Hippocampal formation (tissue), 2 donors: ENCODE results near the gene NCK2.

Experiments used
- DNase-seq, 2 donors: peaks; one replicate each; lab custom pipeline; 2025; lab: John Stamatoyannopoulos, UW

The NCK2 gene

GRCh38 chr2:105736145-105736544 is 8.6 kb upstream of the NCK2 start:
- no peak for DNase-seq

- DNase-seq, result no peak
Measured at GRCh38 chr2:105737980-105738657, 6.6 kb upstream of the NCK2 start.

DNA sequence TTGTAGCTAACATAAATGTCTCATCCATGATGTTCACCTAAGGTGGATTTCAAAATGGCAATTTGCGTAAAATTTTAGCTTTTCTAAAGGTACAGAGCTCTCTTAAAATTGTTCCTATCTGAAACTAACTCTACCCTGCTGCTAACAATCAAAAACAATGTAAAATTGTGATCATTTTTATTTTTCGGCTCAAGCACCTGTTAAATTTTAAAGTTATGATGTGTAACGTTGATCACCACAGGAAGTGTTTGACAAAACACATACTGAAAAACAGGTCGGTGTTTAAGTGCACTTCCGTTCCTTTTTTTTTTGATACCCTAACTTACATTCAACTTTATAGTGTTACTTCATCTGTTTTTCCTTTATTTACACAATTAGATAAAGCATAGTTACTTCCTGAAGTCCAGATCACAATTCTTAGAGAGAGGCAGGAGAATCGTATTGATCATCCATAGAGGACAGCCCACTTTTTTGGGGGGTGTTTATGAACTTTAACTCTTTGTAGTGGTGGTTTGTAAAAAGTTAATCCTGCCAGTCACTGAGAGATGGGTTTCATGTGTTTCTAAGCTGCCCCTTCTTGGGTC is 6.0 kb upstream of the NCK2 start:
- DNase-seq, result no peak

DNA sequence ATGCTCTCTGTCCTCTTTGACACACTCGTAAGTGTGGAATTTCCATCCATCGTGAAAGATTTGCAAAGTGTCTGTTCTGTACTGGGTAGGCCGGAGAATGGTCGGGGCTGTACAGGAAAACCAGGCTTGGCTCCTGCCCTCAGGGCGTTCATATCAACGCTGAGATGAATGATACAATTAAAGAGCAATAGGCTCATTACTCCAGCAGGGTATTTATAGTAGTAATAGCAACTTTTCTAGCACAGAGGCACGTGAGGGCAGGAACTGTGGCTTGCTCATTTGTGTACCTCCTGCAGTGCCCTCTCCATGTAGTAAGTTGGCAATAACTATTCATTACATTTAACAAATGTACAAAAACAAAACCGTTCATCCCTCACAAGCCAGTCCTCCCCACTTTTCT is 5.3 kb upstream of the NCK2 start:
- no peak for DNase-seq

- no peak for DNase-seq
Measured at GRCh38 chr2:105739944-105740530, 4.7 kb upstream of the NCK2 start.

GRCh38 chr2:105741174-105741573 is 3.5 kb upstream of the NCK2 start:
- no peak for DNase-seq

DNA sequence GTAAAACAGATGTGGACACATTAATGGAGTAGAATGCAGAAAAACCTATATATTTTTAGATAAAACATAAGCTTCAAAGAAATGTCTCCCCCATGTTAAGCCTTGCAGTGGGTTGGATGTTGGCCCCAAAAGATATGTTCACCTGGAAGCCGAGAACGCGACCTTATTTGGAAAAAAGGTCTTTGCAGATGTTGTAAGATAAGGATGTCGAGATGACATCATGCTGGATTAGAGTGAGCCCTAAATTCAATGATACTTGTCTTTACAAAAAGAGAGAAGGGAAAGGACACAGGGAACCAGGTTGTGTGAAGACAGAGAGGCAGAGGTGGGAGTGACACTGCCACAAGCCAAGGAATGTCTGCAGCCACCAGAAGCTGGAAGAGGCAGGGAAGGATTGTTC is 3.1 kb upstream of the NCK2 start:
- DNase-seq, result no peak

GRCh38 chr2:105744091-105744908 is 412 bp upstream of the NCK2 start:
- no peak for DNase-seq

GRCh38 chr2:105746177-105747080 is 1.7 kb downstream of the NCK2 start:
- no peak for DNase-seq

GRCh38 chr2:105747254-105747894 is 2.7 kb downstream of the NCK2 start:
- DNase-seq, result no peak

DNA sequence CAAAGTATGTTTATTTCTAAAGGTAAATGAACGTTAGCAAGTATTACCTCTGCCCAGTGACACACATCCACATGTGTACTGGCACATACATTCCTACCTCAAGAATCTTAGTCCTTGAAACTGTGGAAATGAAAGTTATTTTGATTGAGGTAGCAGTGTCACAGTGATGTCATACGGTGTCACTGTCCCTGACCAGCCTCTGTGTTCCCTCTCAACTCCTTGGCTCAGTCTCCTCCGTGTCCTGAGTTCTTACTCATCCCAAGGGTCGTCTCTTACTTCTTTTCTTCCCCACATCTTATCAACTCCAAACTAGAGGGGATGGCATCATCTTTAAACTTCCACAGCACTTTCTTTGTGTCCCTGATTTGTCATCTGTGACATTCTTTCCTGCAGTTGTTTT is 3.3 kb downstream of the NCK2 start:
- DNase-seq, result no peak

GRCh38 chr2:105748566-105748965 is 3.9 kb downstream of the NCK2 start:
- no peak for DNase-seq

DNA sequence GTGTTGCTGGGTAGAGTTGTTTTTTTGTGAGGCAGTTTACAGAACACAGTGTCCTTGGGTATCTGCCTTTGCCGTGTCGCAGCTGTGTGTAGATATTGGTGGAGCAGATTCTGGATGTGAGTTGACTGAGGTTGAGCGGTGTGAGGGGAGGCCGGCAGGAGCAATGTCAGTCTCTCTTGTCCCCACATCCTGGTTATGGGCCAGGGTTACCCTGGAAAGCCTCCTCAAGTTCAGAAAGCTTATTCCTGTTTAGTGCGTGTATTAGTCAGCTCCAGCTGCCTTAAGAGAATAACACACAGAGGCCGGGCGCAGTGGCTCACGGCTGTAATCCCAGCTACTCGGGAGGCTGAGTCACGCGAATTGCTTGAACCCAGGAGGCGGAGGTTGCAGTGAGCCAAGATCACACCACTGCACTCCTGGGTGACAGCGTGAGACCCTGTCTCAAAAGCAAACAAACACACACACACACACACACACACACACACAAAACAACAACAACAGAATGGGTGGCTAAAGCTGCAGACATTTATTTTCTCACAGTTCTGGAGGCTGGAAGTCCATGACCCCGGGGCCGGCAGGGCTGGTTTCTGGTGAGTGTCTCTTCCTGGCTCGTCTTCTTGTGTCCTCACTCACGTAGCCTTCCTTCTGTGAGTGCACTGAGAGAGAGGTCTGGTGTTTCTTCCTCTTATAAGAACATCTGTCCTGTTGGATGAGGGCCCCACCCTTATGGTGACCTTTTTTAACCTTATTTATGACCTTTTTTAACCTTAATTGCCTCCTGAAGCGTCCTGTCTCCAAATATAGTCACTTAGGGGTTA is 5.1 kb downstream of the NCK2 start:
- DNase-seq, result no peak

DNA sequence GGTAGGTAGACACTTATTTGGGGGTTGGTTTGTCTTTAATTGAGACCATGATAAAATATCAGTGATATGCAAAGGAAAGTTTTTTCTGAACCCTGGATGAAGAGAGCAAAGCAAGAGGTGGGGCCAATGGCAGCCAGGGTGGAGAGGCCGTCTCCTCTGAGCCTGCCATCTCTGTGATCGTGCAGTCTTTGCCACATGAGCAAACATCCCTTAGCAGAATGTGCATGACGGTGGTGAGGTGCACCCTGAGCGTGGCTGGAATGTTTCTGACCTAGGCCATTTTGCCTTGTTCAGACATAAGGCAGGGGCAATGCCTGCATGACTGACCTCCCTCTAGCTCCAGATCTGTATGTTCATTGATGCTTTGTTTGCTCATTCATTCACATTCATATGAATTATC is 6.0 kb downstream of the NCK2 start:
- DNase-seq, result no peak

DNA sequence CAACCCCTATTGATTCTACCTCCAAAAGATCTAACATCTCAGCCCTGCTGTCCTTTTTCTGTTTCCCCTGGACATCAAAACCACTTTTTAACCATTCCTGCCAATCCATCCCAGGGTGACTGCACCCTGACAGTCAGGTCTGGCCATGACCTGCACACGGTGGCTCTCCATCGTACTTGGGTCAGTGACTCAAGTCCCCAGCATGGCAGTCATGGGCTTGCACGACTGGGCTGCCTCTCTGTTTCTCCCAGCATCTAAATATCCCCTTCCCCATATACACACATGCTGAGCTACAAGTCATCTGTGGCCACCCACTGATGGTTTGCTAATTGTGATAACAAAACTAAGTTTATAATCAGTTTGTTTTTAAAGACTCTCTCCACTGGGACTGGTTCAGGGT is 6.6 kb downstream of the NCK2 start:
- DNase-seq, result no peak

DNA sequence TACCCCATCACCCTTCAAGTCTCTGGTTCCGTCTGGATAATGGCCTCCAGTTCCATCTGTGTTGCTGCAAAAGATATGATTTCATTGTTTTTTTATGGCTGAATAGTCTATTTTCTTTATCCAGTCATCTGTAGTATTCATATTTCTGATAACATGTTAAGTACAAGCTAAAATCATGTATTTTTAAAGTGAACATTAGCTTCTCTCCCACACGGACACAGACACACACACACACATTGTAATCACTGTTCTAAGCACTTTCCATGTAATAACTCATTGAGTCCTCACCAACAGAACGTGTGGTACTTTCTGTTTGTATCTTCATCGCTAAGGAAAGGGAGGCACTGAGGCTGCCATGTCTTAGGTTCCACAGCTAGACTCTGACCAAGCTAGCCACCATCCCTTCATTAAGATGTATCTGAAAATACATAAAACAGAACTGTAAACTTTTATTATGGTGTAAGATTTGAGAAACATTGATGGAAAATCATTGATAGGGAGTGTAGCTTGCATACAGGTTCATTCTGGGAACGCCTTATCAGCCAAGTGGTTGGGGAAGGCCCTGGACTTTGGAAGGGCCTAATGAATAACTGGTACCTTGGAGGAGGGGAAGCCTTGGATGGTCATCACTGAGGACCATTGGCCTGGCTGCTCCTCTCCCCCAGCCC is 8.1 kb downstream of the NCK2 start:
- no peak for DNase-seq

- no peak for DNase-seq
Measured at GRCh38 chr2:105753380-105753779, 8.7 kb downstream of the NCK2 start.

GRCh38 chr2:105754011-105754410 is 9.3 kb downstream of the NCK2 start:
- DNase-seq, result no peak

DNA sequence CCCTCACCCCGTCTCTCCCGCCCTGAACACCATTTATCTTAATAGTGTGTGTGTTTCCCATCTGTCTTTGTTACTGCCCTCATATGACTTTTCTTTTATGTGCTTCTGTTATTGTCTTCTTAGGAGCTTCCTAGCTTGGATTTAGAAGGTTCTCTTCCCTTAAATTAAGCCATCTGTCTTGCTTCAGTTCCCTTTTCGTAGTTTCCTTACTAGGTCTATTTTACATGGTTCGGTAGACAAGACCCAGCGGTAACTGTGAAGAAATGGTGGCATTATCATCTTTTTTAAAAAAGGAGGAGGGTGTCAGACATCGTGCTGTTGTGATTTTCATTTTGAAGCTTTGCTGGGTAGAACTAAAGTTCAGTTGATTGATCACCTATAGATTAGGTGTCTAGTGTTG is 10.3 kb downstream of the NCK2 start:
- DNase-seq, result no peak

- DNase-seq, result no peak
Measured at GRCh38 chr2:105755895-105756294, 11.2 kb downstream of the NCK2 start.
